ENCODE data around the gene CAD.
"Not testable (repeated sequence)": the region's sequence is repeated elsewhere in the genome, so short reads cannot be mapped to it uniquely, and the experiment has no call there.

The CAD gene

DNA sequence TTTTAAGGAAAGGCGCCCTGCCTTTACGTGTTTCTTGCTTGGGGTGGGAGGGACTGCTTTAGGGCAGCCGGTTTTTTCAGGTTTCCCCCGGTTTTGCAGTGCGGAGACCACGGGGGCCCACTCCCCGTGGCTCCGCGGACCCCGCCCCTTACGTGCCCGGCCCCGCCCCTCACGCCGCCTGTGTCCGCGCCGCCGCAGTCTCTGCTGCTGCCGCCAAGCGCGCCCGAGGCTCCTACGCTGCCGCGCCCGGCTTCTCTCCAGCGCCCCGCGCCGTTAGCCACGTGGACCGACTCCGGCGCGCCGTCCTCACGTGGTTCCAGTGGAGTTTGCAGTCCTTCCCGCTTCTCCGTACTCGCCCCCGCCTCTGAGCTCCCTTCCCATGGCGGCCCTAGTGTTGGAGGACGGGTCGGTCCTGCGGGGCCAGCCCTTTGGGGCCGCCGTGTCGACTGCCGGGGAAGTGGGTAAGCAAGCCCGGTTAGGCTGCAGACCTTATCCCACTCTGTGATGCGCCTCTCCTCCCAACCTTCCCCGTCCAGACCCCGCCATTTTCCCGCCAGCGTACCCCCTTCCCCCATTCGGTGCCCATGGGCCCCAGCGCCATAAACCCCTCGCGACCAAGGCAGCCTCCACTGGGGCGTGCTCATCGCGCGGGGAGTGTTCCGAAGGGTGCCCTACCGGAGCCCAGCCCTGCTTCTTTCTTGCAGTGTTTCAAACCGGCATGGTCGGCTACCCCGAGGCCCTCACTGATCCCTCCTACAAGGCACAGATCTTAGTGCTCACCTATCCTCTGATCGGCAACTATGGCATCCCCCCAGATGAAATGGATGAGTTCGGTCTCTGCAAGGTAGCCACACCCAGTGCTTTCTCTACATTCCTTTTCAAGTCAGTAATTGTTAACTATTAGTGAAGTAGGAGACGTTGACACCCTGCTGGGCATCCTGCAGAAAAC, at the start of gene CAD:
TSS of gene CAD (plus strand) at position 197 of the 949 bp plus-strand sequence. CDS start at position 380, 183 bp downstream.
- FAIRE-seq (peak; percentile 55), DNase-seq (ENCODE audit: low spot score) (peak; percentile 97)

DNA sequence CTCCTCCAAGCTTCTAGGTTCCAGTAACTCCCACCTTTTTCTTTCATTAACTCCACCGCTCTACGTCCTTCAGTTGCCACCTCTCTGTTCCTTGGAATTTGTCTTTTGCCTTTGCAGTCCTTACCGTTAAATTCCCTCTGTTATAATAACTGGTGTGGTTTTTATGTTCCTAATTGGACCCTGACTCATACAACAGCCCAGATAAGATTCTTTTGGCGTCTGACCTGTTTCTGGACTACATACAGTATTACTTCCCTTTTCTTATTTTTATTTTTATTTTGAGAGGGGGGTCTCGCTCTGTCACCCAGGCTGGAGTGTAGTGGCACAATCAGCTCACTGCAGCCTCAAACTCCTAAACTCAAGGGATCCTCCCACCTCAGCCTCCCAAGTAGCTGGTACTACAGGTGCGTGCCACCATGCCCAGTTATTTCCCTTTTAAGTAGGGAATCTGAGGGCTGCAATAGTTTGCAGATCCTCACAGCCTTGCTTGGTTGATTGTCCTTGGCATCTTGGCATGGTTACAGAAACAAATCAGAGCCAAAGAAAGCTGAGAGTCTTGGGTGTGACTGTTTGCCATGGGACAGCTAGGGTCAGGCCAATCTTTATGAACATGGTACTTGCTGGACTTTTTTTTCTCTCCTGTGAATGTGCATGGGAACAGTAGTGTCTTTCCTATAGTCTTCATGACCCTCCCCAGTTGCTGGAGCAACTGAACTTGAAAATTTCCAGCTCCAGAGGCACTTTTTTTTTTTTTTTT, 46.4 kb upstream of the CAD start:
- no peak for DNase-seq (ENCODE audit: low spot score)
- FAIRE-seq = no peak

DNA sequence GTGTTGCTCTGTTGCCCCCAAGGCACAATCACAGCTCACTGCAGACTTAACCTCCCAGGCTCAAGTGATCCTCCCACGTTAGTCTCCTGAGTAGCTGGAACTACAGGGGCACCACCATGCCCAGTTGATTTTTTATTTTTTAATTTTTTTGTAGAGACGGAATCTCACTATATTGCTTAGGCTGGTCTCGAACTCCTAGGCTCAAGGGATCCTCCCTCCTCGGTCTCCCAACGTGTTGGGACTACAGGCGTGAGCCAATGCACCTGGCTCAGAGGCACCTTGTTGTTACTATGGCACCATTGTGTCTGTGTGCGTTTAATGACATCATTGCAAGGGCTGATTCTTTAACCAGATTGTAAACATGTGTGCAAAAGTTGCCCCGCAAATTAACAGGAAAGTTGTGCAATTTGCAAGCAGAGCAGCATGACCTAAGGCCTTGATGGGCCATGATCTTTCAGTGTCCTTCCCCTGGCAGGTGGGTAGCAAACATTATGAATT, 45.8 kb upstream of the CAD start:
- DNase-seq (ENCODE audit: low spot score) (no peak), FAIRE-seq (no peak)

DNA sequence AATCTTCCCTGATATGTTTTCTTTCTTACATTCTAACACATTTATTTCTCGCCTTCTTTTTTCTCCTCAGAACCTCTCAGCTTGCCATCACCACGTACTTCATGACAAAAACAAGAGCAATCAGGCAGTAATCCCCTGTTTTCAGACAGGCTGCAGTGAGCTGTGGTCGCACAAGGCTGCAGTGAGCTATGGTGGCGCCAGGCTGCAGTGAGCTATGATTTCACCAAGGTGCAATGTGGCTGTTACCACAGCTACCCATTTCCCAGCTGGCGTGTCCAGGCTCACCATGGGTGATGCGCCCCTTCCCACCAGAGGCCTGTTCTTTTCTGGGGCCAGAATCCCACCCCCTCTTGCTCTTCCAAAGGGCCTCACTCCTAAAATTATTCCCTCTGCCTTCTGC, 42.5 kb upstream of the CAD start:
- FAIRE-seq (no peak), DNase-seq (ENCODE audit: low spot score) (no peak)

DNA sequence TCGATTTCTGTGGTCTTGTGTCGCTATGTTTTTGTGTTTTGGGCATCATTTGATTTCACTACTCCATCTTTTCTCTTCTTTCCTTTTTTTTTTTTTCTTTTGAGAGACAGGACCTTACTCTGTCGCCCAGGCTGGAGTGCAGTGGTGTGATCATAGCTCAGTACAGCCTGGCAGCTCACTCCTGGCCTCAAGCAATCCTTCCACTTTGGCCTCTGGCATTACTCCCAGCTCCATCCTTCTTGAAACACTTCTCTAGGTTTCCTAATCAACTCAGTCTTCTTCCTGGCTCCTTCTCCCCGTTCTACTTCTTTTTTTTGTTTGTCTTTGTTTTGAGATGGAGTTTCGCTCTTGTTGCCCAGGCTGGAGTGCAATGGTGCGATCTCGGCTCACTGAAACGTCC, 41.8 kb upstream of the CAD start:
- DNase-seq (ENCODE audit: low spot score) (no peak), FAIRE-seq (no peak)

DNA sequence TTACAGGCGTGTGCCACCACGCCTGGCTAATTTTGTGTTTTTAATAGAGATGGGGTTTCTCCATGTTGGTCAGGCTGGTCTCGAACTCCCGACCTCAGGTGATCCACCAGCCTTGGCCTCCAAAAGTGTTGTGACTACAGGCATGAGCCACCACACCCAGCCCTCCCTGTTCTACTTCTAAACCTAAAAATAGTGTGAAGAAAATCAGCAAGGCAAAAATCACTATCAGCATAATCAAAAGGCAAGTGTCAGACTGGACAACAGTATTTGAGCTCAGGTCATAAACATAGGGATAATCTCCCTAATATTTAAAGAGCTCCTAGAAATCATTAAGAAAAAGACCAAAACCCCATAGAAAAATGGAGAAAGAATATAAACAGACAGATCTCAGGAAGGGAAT, 41.4 kb upstream of the CAD start:
- not testable (repeated sequence) for DNase-seq (ENCODE audit: low spot score); FAIRE-seq

DNA sequence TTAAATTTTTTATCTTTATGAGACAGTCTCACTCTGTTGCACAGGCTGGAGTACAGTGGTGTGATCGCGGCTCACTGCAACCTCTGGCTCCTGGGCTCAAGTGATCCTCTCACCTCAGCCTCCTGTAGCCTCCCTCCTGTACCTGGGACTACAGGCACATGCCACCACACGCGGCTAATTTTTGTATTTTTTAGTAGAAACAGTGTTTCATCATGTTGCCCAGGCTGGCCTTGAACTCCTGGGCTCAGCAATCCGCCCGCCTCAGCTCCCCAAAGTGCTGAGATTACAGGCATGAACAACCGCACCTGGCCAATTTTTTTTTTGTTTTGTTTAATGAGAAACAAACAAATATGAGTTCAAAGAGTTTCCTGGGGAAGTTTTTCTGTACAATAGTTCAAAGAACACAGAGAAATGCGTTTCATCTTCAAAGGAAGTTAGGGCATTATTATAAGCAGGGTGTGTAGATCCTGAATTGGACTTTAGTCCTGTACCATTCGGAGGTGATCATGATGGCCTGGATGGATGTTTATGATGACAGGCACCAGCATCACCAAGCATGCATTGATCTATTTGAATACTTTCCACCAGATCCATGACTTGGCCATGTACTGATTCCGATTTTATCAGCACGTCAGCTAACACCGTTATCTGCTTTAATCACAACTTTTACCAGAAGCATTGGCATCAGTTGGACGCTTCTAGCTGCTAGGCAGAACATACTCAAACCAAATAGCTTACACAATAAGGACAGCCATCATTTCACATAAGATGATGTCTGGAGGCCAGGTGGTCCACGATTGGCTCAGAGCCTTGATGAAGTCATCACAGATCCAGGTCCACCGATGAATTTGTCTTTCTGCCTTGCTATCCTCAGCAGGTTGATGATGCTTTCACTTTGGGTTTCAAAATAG, 39.5 kb upstream of the CAD start:
- peak; percentile 17 for FAIRE-seq
- no peak for DNase-seq (ENCODE audit: low spot score)

DNA sequence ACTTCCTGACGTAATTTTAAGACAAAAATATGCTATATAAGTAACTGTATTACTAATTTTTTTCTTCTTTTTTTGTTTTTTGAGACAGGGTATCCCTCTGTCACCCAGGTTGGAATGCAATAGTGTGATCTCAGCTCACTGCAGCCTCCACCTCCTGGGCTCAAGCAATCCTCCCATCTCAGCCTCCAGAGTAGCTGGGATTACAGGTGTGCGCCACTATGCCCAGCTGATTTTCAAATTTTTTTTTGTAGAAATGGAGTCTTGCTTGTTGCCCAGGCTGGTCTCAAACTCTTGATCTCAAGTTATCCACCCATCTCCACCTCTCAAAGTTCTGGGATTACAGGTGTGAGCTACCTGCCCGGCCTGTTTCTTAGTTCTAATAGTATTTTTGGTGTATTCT, 38.7 kb upstream of the CAD start:
- FAIRE-seq (no peak), DNase-seq (ENCODE audit: low spot score) (no peak)

DNA sequence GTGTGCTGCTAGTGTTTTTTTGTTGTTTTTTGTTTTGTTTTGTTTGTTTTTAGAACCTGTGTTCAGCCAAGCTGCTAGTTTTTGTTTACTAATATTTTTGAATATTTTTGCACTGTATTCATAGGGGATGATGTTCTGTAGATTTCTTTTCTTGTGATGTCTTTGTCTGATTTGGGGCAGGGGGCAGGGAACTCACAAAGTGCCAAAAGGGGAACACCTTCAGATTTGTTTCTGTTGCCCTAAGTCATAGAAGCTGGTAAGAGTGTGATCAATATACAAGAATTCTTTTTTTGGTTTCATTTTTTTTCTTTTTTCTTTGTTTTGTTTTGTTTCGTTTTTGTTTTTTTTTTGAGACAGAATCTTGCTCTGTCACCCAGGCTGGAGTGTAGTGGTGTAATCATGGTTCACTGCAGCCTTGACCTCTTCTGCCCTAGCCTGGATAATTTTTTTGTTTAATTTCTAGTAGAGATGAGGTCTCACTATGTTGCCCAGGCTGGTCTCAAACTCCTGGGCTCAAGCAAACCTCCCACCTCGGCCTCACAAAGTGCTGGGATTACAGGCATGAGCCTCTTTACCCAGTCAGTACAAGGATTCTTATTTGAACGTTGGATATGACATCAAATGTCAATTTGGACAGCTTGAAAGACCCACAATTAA, 37.7 kb upstream of the CAD start:
- DNase-seq (ENCODE audit: low spot score) = no peak
- FAIRE-seq = no peak

DNA sequence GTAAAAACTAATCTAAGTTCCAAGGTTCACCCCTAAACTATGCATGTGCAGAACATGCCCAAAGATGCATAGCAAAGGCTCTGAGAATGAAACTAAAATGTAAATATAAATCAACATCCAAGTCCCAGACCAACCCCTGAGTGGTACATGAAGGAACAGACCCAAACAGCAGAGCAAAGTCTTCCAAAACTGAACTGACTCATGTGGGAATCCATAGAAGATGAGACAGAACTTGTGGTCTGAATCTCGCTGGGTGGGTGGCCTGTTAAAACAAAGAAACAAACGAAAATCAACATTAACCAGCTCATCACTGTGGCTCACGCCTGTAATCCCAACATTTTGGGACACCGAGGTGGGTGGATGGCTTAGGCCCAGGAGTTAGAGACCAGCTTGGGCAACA, 34.8 kb upstream of the CAD start:
- FAIRE-seq (no peak), DNase-seq (ENCODE audit: low spot score) (no peak)

DNA sequence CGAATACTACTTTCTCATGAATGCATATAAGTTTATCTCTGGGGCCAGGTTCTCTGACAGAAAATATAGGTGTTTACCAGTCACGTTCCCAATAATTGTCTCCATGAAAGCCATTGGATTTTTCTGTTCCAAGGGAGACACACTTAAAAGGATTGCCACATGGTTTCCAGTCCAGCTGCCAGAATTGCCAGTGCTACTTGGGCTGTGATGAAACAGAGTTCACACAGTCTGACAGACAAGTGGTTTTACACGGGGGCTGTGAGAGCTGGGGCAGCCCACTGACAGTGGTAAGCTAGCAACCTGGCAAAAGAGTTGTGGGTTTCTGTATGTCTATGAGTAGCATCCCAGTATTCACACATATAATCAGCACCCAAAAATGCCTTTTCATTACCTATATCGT, 33.1 kb upstream of the CAD start:
- FAIRE-seq (no peak), DNase-seq (ENCODE audit: low spot score) (no peak)

DNA sequence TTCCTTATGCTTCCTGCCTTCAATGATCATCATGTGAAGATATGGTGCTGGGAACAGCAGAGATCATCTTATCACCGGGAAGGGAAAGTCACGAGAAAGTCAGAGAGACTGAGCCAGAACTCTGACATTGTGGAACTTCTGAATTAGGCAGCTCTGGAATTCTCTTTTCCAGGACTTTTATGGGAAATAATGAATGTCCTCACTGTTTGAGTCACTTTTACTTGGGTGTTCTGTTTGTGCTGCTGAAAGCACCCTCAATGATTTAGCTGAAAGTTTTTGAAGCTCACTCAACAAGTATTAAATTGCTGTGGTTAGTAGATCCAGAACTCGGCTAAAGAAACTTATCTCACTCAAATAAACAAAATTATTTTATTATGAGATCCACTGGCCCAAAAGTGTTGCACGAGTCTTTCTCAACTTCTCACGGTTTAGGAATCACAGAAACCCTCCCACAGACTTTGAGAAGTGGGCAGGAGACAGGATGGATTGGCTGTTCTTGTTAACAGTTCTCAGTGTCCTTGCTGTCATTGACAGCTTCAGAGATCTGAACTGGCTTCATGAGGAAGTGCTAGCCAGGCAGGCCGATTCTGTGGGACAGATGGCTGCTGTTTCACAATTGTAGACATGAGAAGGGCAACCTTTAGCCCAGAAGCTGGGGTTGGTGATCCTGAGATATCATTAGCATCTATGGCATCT, 31.7 kb upstream of the CAD start:
- no peak for FAIRE-seq
- no peak for DNase-seq (ENCODE audit: low spot score)

DNA sequence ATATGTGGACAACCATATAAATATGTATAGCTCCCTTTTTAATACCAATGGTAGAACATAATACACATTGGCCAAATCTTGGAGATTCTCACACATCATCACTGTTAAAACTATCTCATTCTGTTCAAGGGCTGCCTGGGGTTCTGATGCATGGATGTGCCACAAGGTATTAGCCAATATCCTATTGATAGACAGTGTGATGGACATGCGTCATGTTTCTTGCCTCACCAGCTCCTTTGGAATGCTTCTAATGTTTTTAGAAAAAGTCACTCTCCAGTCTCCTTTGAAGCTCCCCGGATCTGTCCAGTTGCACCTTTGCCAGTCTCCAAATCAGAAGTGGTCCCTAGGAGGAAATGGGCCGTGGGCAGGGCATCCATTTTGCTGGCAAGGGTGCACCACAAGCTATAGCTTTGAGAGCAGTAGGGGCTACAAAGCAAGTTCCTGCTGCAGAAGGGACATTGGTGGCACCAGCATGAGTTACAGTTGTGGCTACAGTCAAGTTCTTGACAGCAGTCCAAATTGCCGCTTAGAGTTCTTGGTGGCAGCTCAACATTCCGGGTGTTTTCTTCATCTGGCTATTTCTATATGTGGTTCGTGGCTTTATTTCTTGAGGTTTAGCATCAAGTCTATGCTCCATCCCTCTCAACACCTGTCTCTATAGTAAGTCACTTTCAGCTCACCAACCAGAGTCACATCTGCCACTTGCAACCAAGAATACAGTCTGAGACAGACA, 30.4 kb upstream of the CAD start:
- FAIRE-seq (no peak), DNase-seq (ENCODE audit: low spot score) (no peak)

DNA sequence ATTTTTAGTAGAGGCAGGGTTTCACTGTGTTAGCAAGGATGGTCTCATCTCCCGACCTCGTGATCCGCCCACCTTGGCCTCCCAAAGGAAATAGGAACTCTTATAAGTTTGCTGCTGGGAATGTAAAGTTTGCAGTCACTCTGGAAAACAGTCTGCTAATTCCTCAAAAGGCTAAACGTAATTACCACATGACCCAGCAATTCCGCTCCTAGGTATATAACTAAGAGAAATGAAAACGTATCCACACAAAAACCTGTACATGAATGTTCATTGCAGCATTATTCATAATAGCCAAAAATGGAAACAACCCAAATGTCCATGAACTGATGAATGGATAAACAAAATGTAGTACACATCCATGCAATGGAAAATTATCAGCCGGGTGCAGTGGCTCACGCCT, 27.2 kb upstream of the CAD start:
- no peak for FAIRE-seq
- no peak for DNase-seq (ENCODE audit: low spot score)

DNA sequence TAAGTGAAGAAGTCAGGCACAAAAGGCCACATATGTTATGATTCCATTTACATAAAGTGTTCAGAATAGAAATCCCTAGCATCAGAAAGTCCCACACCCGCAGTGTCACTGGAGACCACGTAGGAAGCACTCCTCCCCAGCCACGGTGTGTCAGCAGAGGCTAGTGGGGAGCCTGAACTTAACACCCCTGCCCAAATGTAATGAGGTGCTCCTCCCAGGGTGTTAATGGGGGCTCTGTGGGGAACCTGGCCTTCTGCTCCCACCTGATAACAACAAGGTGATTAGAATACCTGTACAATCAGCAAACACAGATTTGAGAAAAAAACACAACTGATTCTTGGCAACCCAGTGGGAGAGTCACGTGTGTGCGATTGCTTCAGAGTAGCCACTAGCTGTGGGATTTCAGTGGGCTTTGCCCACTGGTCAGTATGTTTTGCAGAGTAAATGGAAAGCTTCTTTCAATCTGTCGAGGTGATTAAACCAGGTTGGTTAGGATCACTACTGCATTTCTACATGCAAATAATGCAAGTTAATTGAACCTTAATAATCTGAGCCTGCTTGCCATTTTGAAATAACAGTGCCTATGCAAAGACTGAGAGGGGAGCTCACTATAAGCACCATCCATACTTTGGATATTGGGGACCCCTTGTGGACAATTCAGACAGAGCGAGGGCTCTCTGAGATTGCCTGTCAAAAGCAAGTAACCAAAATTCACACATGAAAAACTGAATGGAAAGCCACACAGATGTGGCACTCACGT, 25.9 kb upstream of the CAD start:
- DNase-seq (ENCODE audit: low spot score) = peak; percentile 52
- FAIRE-seq = no peak

DNA sequence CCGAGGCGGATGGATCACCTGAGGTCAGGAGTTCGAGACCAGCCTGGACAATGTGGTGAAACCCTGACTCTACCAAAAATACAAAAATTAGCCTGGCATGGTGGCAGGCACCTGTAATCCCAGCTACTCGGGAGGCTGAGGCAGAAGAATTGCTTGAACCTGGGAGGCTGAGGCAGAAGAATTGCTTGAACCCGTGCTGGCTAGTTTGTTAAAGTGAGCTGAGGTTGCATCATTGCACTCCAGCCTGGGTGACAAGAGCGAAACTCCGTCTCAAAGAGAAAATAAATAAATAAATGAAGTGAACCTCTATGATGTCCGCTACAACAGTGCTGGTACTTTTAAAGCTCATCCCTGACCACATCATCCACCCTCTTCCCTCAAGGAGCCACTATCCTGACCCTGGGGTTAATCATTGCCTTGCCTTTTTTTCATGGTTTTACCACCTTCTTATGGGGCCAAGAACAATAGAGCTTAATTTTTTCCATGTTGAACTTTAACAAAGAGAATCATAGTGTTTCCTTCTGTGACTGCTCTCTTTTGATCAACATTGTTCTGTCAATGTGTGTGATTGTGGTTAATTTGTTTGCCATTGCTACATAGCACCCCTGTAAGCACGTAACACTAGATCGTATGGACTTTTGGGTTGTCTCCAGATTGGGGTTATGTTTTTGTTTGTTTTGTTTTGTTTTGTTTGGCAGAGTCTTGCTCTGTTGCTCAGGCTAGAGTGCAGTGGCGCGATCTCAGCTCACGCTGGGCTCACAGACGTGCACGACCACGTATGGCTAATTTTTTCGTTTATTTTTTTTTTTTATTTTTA, 22.4 kb upstream of the CAD start:
- DNase-seq (ENCODE audit: low spot score) (no peak), FAIRE-seq (no peak)

DNA sequence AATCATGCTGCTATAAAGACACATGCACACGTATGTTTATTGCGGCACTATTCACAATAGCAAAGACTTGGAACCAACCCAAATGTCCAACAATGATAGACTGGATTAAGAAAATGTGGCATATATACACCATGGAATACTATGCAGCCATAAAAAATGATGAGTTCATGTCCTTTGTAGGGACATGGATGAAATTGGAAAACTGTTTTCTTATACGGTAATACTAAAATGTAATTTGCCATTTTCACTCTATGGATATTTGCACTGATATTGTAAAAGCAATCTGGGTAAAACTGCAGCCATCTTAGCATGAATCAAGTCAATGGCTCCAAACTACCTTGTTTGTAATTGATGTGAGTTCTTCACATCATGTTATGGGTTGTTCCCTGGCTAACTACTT, 21.4 kb upstream of the CAD start:
- not testable (repeated sequence) for DNase-seq (ENCODE audit: low spot score); FAIRE-seq

DNA sequence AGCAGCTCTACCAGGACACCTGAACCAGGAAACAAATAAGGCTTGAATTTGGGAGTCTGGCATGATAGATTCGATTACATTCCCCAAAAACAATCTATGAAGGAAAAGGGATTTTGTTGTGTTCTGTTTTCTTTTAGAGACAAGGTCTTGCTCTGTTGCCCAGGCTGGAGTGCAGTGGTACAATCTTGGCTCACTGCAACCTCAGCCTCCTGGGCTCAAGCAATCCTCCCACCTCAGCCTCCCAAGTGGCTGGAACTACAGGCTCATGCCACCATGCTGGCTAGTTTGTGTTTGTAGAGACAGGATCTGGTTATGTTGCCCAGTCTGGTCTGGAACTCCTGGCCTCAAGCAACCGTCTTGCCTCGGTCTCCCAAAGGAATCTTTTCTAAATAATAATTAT, 19.1 kb upstream of the CAD start:
- DNase-seq (ENCODE audit: low spot score); FAIRE-seq: not testable (repeated sequence)

Measured in urothelium cell line (cell line).